ENCODE results near the gene LIMK2. TPM values are rescaled to one million over a fixed set of nuclear protein-coding genes. Genes with fewer than 3 reads are reported as not detected.
"Not testable (repeated sequence)": the region's sequence is repeated elsewhere in the genome, so short reads cannot be mapped to it uniquely, and the experiment has no call there.

The LIMK2 gene
- 10 to 100 TPM in 1 of 4 donors, 1 to 10 TPM in 3; 4.0 to 12.6 (median 7.1) TPM for total RNA-seq

DNA sequence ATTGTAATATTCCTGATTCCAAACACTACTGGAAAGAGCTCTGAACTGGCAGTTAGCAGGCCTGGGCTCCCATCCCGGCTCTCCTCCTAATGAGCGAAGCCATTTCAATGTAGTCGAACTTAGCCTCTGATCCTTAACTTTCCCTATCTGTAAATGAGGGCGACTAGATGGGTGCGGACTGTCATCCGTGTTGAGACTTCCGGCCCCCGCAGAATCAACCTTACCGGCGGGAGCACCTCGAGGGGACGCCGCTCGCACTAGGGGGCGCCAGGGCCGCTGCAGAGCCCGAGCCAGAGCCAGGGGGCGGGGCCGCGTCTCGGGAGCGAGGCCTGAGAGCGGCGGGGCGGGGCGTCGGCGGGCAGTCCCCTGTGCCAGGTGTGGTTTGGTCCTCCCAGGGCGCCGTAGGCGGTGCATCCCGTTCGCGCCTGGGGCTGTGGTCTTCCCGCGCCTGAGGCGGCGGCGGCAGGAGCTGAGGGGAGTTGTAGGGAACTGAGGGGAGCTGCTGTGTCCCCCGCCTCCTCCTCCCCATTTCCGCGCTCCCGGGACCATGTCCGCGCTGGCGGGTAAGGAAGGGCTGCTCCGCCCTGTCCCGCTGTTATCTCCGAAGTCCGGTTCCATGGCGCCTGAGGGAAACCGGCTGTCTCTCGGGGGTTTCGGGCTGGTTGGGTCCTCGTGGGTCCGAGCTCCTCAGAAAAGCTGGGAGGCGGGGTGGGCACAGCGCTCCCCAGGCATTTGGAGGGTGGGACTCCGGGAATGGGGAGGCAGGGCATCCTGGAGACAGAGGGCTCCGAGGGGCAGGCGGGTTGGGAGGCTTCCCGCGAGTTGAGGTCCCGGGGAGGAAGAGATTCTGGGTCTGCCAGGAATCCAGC, at the start of gene LIMK2:
Gene LIMK2 (plus strand): TSS at position 437 of the 869 bp plus-strand sequence. CDS start 111 bp downstream, at position 548.
- Histone ChIP-seq H3K9me3 (no peaks in the 10 kb centered on the region), H3K27ac (peak within 1 kb of the TSS; percentile 85 to 88 (median 87)), H3K4me3 (peak within 1 kb of the TSS; percentile 72 to 91 (median 85)), H3K4me1 (peaks cover 20 to 24% of the 10 kb centered on the region in 2 donors), H3K27me3 (no peaks in the 10 kb centered on the region), H3K36me3 (no peaks in the 10 kb centered on the region)
- ATAC-seq: peak; percentile 81 to 87
- peak; percentile 87 to 92 for DNase-seq
- intact Hi-C loops (cut with DNase I; ENCODE audit: low total_unique reads): loop anchor here (1.0 to 5.0 kb wide), 4 partner anchors 18 to 245 kb away; partner anchors contain the start of genes MORC2, PIK3IP1 and TUG1
- in situ Hi-C loops (cut with MboI; ENCODE audit: low sequenced_read_pairs in 4 of 4): loop anchor here in 1 of 4 donors (5.0 kb wide), 1 partner anchor 60 kb away; no protein-coding TSS in a partner anchor
- TF ChIP-seq, protein P1, sequence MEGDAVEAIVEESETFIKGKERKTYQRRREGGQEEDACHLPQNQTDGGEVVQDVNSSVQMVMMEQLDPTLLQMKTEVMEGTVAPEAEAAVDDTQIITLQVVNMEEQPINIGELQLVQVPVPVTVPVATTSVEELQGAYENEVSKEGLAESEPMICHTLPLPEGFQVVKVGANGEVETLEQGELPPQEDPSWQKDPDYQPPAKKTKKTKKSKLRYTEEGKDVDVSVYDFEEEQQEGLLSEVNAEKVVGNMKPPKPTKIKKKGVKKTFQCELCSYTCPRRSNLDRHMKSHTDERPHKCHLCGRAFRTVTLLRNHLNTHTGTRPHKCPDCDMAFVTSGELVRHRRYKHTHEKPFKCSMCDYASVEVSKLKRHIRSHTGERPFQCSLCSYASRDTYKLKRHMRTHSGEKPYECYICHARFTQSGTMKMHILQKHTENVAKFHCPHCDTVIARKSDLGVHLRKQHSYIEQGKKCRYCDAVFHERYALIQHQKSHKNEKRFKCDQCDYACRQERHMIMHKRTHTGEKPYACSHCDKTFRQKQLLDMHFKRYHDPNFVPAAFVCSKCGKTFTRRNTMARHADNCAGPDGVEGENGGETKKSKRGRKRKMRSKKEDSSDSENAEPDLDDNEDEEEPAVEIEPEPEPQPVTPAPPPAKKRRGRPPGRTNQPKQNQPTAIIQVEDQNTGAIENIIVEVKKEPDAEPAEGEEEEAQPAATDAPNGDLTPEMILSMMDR (IDR thresholded peaks at IDR 0.05 in 4 of 5, conservative IDR thresholded peaks at IDR 0.05 in 1 of 5): peak; percentile 69 to 92 (median 75)
- TF ChIP-seq POLR2A (IDR thresholded peaks at IDR 0.05): peak; percentile 80 to 84

DNA sequence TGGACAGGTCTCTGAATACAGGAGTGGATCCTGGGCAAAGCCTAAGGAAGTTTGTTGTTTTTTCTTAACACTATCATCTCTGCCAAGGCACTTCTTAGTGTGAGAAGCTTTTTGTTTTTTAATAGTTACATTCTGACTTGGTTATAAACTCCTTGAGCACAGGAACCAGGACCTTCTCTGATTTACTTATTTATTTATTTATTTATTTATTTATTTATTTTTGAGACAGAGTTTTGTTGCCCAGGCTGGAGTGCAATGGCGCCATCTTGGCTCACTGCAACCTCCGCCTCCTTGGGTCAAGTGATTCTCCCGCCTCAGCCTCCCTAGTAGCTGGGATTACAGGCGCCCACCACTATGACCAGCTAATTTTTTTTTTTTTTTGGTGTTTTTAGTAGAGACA, 41.1 kb upstream of the LIMK2 start:
- in situ Hi-C loops (cut with MboI; ENCODE audit: low sequenced_read_pairs in 4 of 4): no loop called here
- intact Hi-C loops (cut with DNase I; ENCODE audit: low total_unique reads): no loop called here
- Histone ChIP-seq H3K4me3 (no peak overlapping the region), H3K27me3 (no peaks in the 10 kb centered on the region), H3K4me1 (peaks cover 46 to 51% of the 10 kb centered on the region in 2 donors), H3K36me3 (peaks cover 0 to 3% of the 10 kb centered on the region in 2 donors), H3K27ac (peak overlapping the region in 2 of 4 donors; percentile 29 to 55), H3K9me3 (no peaks in the 10 kb centered on the region)
- TF ChIP-seq, protein P1 (IDR thresholded peaks at IDR 0.05 in 4 of 5, conservative IDR thresholded peaks at IDR 0.05 in 1 of 5): no peak
- no peak for TF ChIP-seq POLR2A (IDR thresholded peaks at IDR 0.05)
- DNase-seq (no peak), ATAC-seq (no peak)

DNA sequence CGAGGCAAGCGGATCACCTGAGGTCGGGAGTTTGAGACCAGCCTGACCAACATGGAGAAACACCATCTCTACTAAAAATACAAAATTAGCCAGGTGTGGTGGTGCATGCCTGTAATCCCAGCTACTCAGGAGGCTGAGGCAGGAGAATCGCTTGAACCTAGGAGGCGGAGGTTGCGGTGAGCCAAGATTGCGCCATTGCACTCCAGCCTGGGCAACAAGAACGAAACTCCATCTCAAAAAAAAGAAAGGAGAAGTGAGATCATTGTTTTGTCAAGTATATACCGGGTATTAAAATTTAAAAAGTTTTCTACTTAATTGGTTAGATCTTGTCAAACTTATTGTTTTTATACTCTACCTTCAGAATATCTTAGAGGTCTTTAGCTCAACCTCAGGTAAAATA, 40.4 kb upstream of the LIMK2 start:
- H3K9me3 ChIP-seq; intact Hi-C loops (cut with DNase I; ENCODE audit: low total_unique reads); ATAC-seq; DNase-seq; H3K27me3 ChIP-seq; in situ Hi-C loops (cut with MboI; ENCODE audit: low sequenced_read_pairs in 4 of 4); H3K4me3 ChIP-seq; H3K36me3 ChIP-seq: not testable (repeated sequence)
- Histone ChIP-seq H3K27ac (peak overlapping the region in 1 of 4 donors; percentile 83), H3K4me1 (peaks cover 47 to 52% of the 10 kb centered on the region in 2 donors)

DNA sequence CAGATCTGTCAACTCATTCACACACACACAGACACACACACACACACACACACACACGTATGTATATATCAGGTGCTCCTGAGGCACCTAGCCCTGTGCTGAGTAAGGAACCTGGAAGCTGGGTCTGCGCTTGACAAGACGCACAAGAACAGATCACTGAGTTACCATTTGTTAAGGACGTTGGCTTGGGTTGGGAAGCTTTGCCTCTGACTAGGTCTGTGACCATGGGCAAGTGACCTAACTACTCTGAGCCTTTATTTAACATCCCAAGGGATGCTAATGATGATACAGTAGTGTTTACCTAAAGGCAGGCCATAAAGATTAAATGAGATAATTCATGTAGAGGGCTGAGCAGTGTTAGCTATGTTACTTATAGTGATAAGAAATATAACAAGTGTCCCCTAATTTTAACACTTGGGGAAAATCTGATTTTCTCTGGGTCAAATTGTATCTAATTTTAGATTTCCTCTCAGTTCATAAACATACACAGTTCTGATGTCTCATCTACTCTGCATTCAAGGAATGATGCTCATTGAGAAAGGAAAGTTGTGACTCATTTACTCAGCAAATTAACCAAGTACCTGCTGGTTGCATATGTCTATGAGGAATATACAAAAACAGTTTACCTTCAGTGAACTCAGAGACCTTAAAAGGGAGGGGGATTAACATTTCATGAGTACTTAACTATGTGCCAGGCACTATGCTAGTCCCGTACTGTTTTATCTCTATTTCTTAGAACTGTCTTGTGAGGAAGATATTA, 38.5 kb upstream of the LIMK2 start:
- TF ChIP-seq POLR2A (IDR thresholded peaks at IDR 0.05): no peak
- TF ChIP-seq, protein P1 (IDR thresholded peaks at IDR 0.05 in 4 of 5, conservative IDR thresholded peaks at IDR 0.05 in 1 of 5): no peak
- peak; percentile 26 to 37 for DNase-seq
- Histone ChIP-seq H3K27ac (peak overlapping the region; percentile 73 to 83 (median 78)), H3K27me3 (no peaks in the 10 kb centered on the region), H3K36me3 (no peaks in the 10 kb centered on the region), H3K9me3 (no peaks in the 10 kb centered on the region), H3K4me1 (peaks cover 65% of the 10 kb centered on the region in 2 donors), H3K4me3 (no peak overlapping the region)
- ATAC-seq: peak; percentile 78 to 85
- intact Hi-C loops (cut with DNase I; ENCODE audit: low total_unique reads) (no loop called here), in situ Hi-C loops (cut with MboI; ENCODE audit: low sequenced_read_pairs in 4 of 4) (no loop called here)
